NCI-H1105 (cell line): ENCODE results near the gene SLC31A2.

Experiments
- DNase-seq: peaks from one replicate; lab custom pipeline; 2025; lab: John Stamatoyannopoulos, UW

The SLC31A2 gene

DNA sequence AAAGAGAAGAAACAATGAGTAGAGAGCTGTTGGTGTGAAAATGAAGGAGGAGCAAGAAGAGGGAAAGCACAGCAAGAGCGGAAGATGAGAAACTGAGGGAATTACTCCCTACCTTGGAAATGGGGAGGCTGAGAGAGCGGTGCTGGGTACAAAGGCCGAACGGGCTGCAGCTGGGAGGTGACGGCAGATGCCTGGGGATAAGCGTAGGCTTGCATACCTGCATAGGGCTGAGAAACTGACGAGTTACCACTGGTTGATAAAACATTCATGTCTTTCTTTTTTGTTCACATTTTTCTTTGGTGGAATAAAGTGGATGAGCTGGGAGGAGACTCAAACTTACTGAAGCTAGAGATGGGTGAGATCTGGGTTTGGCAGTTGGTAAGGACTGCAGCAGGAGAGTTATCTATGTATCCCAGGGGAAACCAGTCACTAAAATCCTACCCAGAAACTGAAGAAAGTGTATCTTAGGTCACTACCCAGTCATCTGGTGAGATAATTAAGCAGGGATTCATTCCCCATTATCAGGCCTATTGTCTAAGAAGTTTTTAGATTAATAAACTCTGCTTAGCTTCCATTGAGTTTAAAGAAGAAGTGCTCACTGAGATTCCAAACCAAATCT is 35.4 kb downstream of the SLC31A2 start:
- no peak for DNase-seq

- DNase-seq: no peak
Observed at GRCh38 chr9:113187929-113188595, 37.3 kb downstream of the SLC31A2 start.

DNA sequence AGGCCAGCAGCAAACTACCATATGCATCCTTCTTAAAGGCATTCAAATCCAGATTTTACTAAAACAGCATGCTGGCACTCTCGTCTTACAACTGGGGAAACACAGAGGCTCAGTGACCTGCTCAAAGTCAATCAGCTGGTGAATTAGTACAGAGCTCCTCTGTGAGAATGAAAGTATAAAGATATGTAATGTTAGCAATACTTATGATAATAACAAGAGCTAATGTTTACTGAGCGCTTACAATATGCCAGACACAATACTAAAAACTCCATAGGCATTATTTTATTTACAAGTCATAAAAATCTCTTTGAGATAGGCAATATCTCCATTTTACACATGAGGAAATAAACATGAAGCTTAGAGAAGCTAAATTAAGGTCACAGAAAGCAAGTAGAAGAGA is 41.6 kb downstream of the SLC31A2 start:
- no peak for DNase-seq

DNA sequence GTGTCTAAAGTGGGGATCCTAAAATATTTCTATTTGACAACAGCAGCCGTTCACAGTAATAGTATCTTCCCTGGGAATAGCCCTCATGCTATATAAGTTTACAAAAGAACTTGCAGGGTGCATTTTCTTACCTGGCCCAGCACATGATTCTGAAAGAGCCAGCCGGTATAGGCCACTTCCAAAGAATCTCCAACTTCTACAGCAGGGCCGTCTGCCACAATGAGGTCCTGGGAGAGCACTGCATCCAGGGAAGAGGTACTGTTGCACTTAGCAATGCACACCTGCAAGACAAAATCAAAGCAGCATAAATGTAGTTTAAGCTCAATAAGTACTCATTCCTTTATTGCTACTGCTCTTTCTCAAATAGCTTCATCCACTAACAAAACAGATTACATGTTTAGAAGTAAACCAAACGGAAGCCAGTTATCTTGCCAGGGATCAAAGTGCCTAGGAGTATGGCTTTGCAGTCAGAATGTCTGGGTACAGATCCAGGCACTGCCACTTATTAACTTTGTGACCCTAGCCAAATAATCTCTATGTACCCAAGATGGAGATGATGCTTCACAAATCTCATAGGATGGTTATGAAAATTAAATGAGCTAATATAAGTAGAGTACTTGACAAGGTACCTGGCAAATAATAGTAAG is 49.0 kb downstream of the SLC31A2 start:
- no peak for DNase-seq

GRCh38 chr9:113205432-113205831 is 54.6 kb downstream of the SLC31A2 start:
- DNase-seq: no peak

GRCh38 chr9:113205861-113206260 is 55.1 kb downstream of the SLC31A2 start:
- no peak for DNase-seq

- no peak for DNase-seq
Observed at GRCh38 chr9:113210815-113211214, 60.0 kb downstream of the SLC31A2 start.
